ENCODE results near the gene C10orf120.

- TF ChIP-seq POLR2A (IDR thresholded peaks at IDR 0.05; ENCODE audit: low read depth, low read length) = no peak
- TF ChIP-seq TAF1 (IDR thresholded peaks at IDR 0.05; ENCODE audit: borderline replicate concordance, low read depth, low read length) = no peak
Observed at GRCh38 chr10:122663516-122664130, 36.0 kb downstream of the C10orf120 start.
